Fibroblast of lung (primary cell): ENCODE data around the gene DIAPH1.

Experiments
- EZH2 ChIP-seq: IDR thresholded peaks from 2 replicates; pipeline ENCODE4 v1.5.1; 2012; ENCODE audit warnings: low read length, control low read depth, mild to moderate bottlenecking; ENCODE audit errors: missing control alignments
- TF ChIP-seq, protein P1 (sequence below), 2 donors: IDR thresholded peaks in 1 of 2; conservative IDR thresholded peaks in 1 of 2; 1 replicate in 1 of 2; 2 replicates in 1 of 2; pipeline ENCODE4 v1.5.1; 2011 to 2012; ENCODE audit warnings: low read length in 2 of 2, control low read depth in 1 of 2, inconsistent platforms in 1 of 2, low read depth in 1 of 2, mild to moderate bottlenecking in 1 of 2

DNA sequence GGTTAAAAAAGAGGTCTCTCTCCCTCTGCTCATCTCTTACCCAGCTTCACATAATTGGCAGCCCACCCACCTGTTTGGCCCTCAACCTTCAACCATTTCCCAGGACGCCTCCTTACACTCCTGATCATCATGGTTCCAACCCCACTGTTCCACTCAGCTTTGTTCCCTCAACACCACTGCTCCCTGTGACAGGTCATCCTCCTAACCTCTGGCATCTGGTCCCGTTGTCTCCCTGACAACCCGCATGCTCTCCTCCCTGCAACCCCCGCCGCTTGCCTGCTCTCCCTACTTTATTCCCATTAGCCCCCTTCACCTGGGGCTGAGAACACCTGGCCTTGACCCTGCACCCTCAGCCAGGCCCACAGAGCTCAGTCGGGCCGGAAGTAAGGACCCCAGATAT, 117.0 kb downstream of the DIAPH1 start:
- TF ChIP-seq, protein P1, sequence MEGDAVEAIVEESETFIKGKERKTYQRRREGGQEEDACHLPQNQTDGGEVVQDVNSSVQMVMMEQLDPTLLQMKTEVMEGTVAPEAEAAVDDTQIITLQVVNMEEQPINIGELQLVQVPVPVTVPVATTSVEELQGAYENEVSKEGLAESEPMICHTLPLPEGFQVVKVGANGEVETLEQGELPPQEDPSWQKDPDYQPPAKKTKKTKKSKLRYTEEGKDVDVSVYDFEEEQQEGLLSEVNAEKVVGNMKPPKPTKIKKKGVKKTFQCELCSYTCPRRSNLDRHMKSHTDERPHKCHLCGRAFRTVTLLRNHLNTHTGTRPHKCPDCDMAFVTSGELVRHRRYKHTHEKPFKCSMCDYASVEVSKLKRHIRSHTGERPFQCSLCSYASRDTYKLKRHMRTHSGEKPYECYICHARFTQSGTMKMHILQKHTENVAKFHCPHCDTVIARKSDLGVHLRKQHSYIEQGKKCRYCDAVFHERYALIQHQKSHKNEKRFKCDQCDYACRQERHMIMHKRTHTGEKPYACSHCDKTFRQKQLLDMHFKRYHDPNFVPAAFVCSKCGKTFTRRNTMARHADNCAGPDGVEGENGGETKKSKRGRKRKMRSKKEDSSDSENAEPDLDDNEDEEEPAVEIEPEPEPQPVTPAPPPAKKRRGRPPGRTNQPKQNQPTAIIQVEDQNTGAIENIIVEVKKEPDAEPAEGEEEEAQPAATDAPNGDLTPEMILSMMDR (conservative IDR thresholded peaks at IDR 0.05 in 1 of 2, IDR thresholded peaks at IDR 0.05 in 1 of 2; ENCODE audit: low read depth in 1 of 2, low read length in 2 of 2), result no peak
- no peak for TF ChIP-seq EZH2
